GM12891 (cell line): ENCODE data around the gene TUBB1.

Source experiments
- PAX5 ChIP-seq: IDR thresholded peaks from 2 replicates; pipeline ENCODE4 v1.6.1; 2011; ENCODE audit warnings: low read length, moderate library complexity, mild to moderate bottlenecking; ENCODE audit not compliant: insufficient read depth, severe bottlenecking
- POLR2A ChIP-seq: IDR thresholded peaks from 2 replicates; pipeline ENCODE4 v1.6.1; 2011; ENCODE audit warnings: low read depth, low read length, control low read depth
- POLR2AphosphoS5 ChIP-seq: IDR thresholded peaks from 2 replicates; pipeline ENCODE4 v1.6.1; 2011; ENCODE audit warnings: low read depth, low read length, control low read depth

DNA sequence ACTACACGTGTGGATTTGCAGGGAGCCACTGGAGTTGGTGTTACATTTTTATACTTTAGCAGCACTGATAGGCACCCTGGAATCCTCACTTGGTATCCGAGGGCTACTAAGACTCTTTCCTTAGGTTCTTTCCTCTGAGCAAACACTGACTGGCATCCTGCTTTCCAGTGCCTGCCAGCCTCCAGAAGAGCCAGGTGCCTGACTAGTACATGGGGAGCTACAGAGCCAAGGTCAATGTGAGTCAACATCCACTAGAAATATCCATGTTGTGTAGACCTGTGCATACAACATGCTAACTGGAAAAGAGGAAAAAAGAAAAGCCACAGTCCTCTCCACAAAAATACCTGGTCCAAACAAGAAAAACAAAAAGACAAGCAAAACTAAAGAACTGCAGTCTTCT is 5.9 kb downstream of the TUBB1 start:
- no peak for TF ChIP-seq POLR2AphosphoS5
- TF ChIP-seq PAX5: no peak
- TF ChIP-seq POLR2A: no peak
